H1 (cell line): ENCODE measurements around the gene MRFAP1L1. TPM values are rescaled to one million over a fixed set of nuclear protein-coding genes. Genes with fewer than 3 reads are reported as not detected.

Experiments
- CTCF ChIA-PET: fragments of 300-600 bp; sonication (Branson Sonifier 250); formaldehyde crosslinking; loops from one replicate; lab custom pipeline; 2021; ENCODE audit not compliant: partially characterized antibody; lab: Charles Lee
- POLR2A ChIA-PET: fragments of 300-600 bp; sonication (Branson Sonifier 250); formaldehyde crosslinking; loops from one replicate; lab custom pipeline; 2021; ENCODE audit warnings: inconsistent platforms; ENCODE audit not compliant: partially characterized antibody; lab: Charles Lee
- DNase-seq, 2 experiments: peaks; one replicate each; pipeline versions ENCODE4 v3.0.0 to v3.0.0-alpha.2; 2010 to 2022; ENCODE audit warnings: low spot score in 2 of 2, low read depth in 1 of 2, mixed read lengths in 1 of 2
- FAIRE-seq: peaks from 2 replicates; lab custom pipeline; 2011; peaks lifted over from hg19 to GRCh38; lab: Jason Lieb, UNC
- H2AFZ ChIP-seq: 2 replicates; pipeline ENCODE4 v1.8.1; 2012; ENCODE audit warnings: low read length, inconsistent platforms
- H2AK5ac ChIP-seq: 2 replicates; pipeline ENCODE4 v1.6.1; 2013; ENCODE audit warnings: low read depth, low read length
- H2BK120ac ChIP-seq: replicated peaks from 2 replicates; pipeline ENCODE3; 2013; ENCODE audit warnings: low read depth, low read length, inconsistent platforms
- H2BK12ac ChIP-seq: 2 replicates; pipeline ENCODE4 v1.6.1; 2013; ENCODE audit warnings: low read depth, low read length
- H2BK15ac ChIP-seq: 2 replicates; pipeline ENCODE4 v1.6.1; 2013; ENCODE audit warnings: low read length
- H2BK20ac ChIP-seq: 2 replicates; pipeline ENCODE4 v1.6.1; 2013; ENCODE audit warnings: low read length
- H2BK5ac ChIP-seq: 2 replicates; pipeline ENCODE4 v1.6.1; 2013; ENCODE audit warnings: low read depth, low read length
- H3K14ac ChIP-seq: 2 replicates; pipeline ENCODE4 v1.6.1; 2013; ENCODE audit warnings: inconsistent platforms; ENCODE audit not compliant: insufficient read length
- H3K18ac ChIP-seq: 2 replicates; pipeline ENCODE4 v1.6.1; 2013; ENCODE audit warnings: low read length; ENCODE audit errors: extremely low read depth
- H3K23ac ChIP-seq: 2 replicates; pipeline ENCODE4 v1.6.1; 2013; ENCODE audit warnings: inconsistent platforms; ENCODE audit not compliant: insufficient read length
- H3K23me2 ChIP-seq: 2 replicates; pipeline ENCODE4 v1.6.1; 2013; ENCODE audit warnings: low read depth, low read length
- H3K27ac ChIP-seq: 2 replicates; pipeline ENCODE4 v1.6.1; 2011; ENCODE audit warnings: low read depth, low read length, inconsistent platforms
- H3K27me3 ChIP-seq, 4 experiments: replicated peaks in 1 of 4; 1 replicate in 1 of 4; 2 replicates in 3 of 4; pipeline versions ENCODE4 v1.6.1 to v1.8.1; 2011 to 2013; ENCODE audit warnings: low read length in 3 of 4, mild to moderate bottlenecking in 3 of 4, inconsistent platforms in 2 of 4, mixed read lengths in 2 of 4, moderate library complexity in 1 of 4; ENCODE audit not compliant: control insufficient read depth in 3 of 4, insufficient read depth in 3 of 4; ENCODE audit errors: extremely low read depth in 1 of 4
- H3K36me3 ChIP-seq, 4 experiments: 2 replicates each; pipeline versions ENCODE4 v1.6.1 to v1.8.1; 2011 to 2013; ENCODE audit warnings: mild to moderate bottlenecking in 4 of 4, low read length in 3 of 4, moderate library complexity in 2 of 4, control low read depth in 1 of 4, inconsistent platforms in 1 of 4; ENCODE audit not compliant: insufficient read depth in 4 of 4, control insufficient read depth in 2 of 4
- H3K4ac ChIP-seq: replicated peaks from 2 replicates; pipeline ENCODE3; 2013; ENCODE audit warnings: low read length, low read depth, mixed read lengths, inconsistent platforms; ENCODE audit not compliant: insufficient read length
- H3K4me1 ChIP-seq, 4 experiments: replicated peaks in 1 of 4; 1 replicate in 1 of 4; 2 replicates in 3 of 4; pipeline versions ENCODE4 v1.6.1 to v1.8.1; 2011 to 2013; ENCODE audit warnings: low read length in 3 of 4, inconsistent platforms in 2 of 4, mixed read lengths in 1 of 4; ENCODE audit not compliant: insufficient read depth in 4 of 4, control insufficient read depth in 3 of 4
- H3K4me2 ChIP-seq, 2 experiments: 2 replicates each; pipeline versions ENCODE4 v1.6.1 to v1.8.1; 2011 to 2013; ENCODE audit warnings: low read depth in 2 of 2, low read length in 2 of 2, control low read depth in 1 of 2, inconsistent platforms in 1 of 2, mild to moderate bottlenecking in 1 of 2; ENCODE audit not compliant: insufficient read depth in 1 of 2
- H3K4me3 ChIP-seq, 4 experiments: fragments of 200-600, 300-600 bp in 1 of 4; sonication (generic), shearing (Covaris generic), sonication (Bioruptor Twin) in 1 of 4; 2 replicates each; pipeline versions ENCODE4 v1.5.1 to v1.8.1; 2011 to 2016; ENCODE audit warnings: low read length in 4 of 4, low read depth in 3 of 4, control low read depth in 2 of 4, inconsistent platforms in 2 of 4, mild to moderate bottlenecking in 2 of 4, mixed read lengths in 1 of 4, moderate library complexity in 1 of 4; ENCODE audit not compliant: insufficient read depth in 2 of 4; ENCODE audit errors: extremely low read depth in 1 of 4
- H3K56ac ChIP-seq: replicated peaks from 2 replicates; pipeline ENCODE3; 2013; ENCODE audit warnings: low read depth, mild to moderate bottlenecking, mixed read lengths, low read length, inconsistent platforms; ENCODE audit not compliant: insufficient read length
- H3K79me1 ChIP-seq: 2 replicates; pipeline ENCODE4 v1.6.1; 2013; ENCODE audit warnings: low read depth, low read length, control low read depth
- H3K79me2 ChIP-seq, 2 experiments: 2 replicates each; pipeline versions ENCODE4 v1.6.1 to v1.8.1; 2012 to 2013; ENCODE audit warnings: low read length in 2 of 2, mild to moderate bottlenecking in 2 of 2, inconsistent platforms in 1 of 2; ENCODE audit not compliant: insufficient read depth in 2 of 2, control insufficient read depth in 1 of 2
- H3K9ac ChIP-seq, 4 experiments: replicated peaks in 1 of 4; 1 replicate in 1 of 4; 2 replicates in 3 of 4; pipeline versions ENCODE4 v1.6.1 to v1.8.1; 2011 to 2013; ENCODE audit warnings: low read depth in 3 of 4, low read length in 3 of 4, control low read depth in 2 of 4, mild to moderate bottlenecking in 2 of 4, moderate library complexity in 2 of 4, inconsistent platforms in 1 of 4; ENCODE audit errors: extremely low read depth in 1 of 4
- H3K9me3 ChIP-seq, 2 experiments: 2 replicates each; pipeline versions ENCODE4 v1.6.1 to v1.8.1; 2012 to 2013; ENCODE audit warnings: mild to moderate bottlenecking in 2 of 2, moderate library complexity in 2 of 2, control low read depth in 1 of 2, inconsistent platforms in 1 of 2, low read depth in 1 of 2, low read length in 1 of 2, mixed read lengths in 1 of 2; ENCODE audit not compliant: insufficient read depth in 2 of 2
- H4K20me1 ChIP-seq, 2 experiments: replicated peaks in 1 of 2; 2 replicates each; pipeline versions ENCODE3 to v1.8.1; 2011 to 2013; ENCODE audit warnings: inconsistent platforms in 2 of 2, low read length in 2 of 2, mild to moderate bottlenecking in 1 of 2; ENCODE audit not compliant: insufficient read depth in 2 of 2, control insufficient read depth in 1 of 2
- H4K5ac ChIP-seq: 2 replicates; pipeline ENCODE4 v1.6.1; 2013; ENCODE audit warnings: low read length, low read depth, mixed read lengths, inconsistent platforms; ENCODE audit not compliant: insufficient read length
- H4K8ac ChIP-seq: 2 replicates; pipeline ENCODE4 v1.8.0; 2013; ENCODE audit warnings: mild to moderate bottlenecking, moderate library complexity, low read length, inconsistent platforms; ENCODE audit not compliant: insufficient read depth; ENCODE audit errors: extremely low read depth
- H4K91ac ChIP-seq: replicated peaks from 2 replicates; pipeline ENCODE3; 2013; ENCODE audit warnings: low read length, mixed read lengths, inconsistent platforms; ENCODE audit not compliant: insufficient read length
- BCL11A ChIP-seq, 2 experiments: IDR thresholded peaks; one replicate each; pipeline ENCODE4 v1.6.1; 2011; ENCODE audit warnings: low read depth in 2 of 2, low read length in 2 of 2, mild to moderate bottlenecking in 2 of 2
- E2F6 ChIP-seq: IDR thresholded peaks from 2 replicates; pipeline ENCODE4 v1.6.1; 2012; ENCODE audit warnings: inconsistent platforms
- JUN ChIP-seq: IDR thresholded peaks from 2 replicates; pipeline ENCODE4 v1.6.1; 2011; ENCODE audit warnings: low read depth, mild to moderate bottlenecking, improper control_type of control experiment, low read length
- JUND ChIP-seq: IDR thresholded peaks from 2 replicates; pipeline ENCODE4 v1.6.1; 2011; ENCODE audit warnings: mild to moderate bottlenecking, improper control_type of control experiment, low read length
- NRF1 ChIP-seq: IDR thresholded peaks from 2 replicates; pipeline ENCODE4 v1.6.1; 2011; ENCODE audit warnings: mild to moderate bottlenecking, low read depth, low read length, improper control_type of control experiment
- PHF8 ChIP-seq: fragments of 200-600 bp; sonication (generic); conservative IDR thresholded peaks from 2 replicates; pipeline ENCODE4 v1.7.1; 2012; ENCODE audit warnings: low read depth, mild to moderate bottlenecking, inconsistent platforms, low read length, moderate library complexity
- POLR2A ChIP-seq, 2 experiments: IDR thresholded peaks; 1 replicate in 1 of 2; 2 replicates in 1 of 2; pipeline ENCODE4 v1.6.1; 2011; ENCODE audit warnings: low read depth in 2 of 2, low read length in 2 of 2, mild to moderate bottlenecking in 2 of 2; ENCODE audit errors: control extremely low read depth in 1 of 2
- POU5F1 ChIP-seq: IDR thresholded peaks from 2 replicates; pipeline ENCODE4 v1.6.1; 2011; ENCODE audit warnings: low read depth, mild to moderate bottlenecking, low read length, moderate library complexity
- RNF2 ChIP-seq: fragments of 200-900, 300-1000 bp; sonication (generic); IDR thresholded peaks from 2 replicates; pipeline ENCODE4 v1.7.1; 2016; ENCODE audit warnings: borderline replicate concordance, low read depth, mild to moderate bottlenecking, antibody characterized with exemption, low read length; ENCODE audit not compliant: poor library complexity, severe bottlenecking; ENCODE audit errors: missing control alignments
- TAF1 ChIP-seq: IDR thresholded peaks from 2 replicates; pipeline ENCODE4 v1.6.1; 2011; ENCODE audit warnings: mild to moderate bottlenecking, low read depth, low read length
- YY1 ChIP-seq: IDR thresholded peaks from 2 replicates; pipeline ENCODE4 v1.6.1; 2011; ENCODE audit warnings: low read depth, mild to moderate bottlenecking, low read length
- ZNF274 ChIP-seq: IDR thresholded peaks from 2 replicates; pipeline ENCODE4 v1.7.0; 2012; ENCODE audit warnings: low read length, borderline replicate concordance; ENCODE audit errors: extremely low read depth
- WGBS, 2 experiments: shearing (Covaris generic) in 1 of 2; methylation state at CpG; one replicate each; pipeline versions ENCODE4 v1.1.6 to v1.1.7; 2013 to 2015; ENCODE audit warnings: low lambda C conversion rate in 2 of 2, mixed read lengths in 2 of 2, inconsistent platforms in 1 of 2, low coverage in 1 of 2, missing lambda C conversion rate in 1 of 2; ENCODE audit not compliant: insufficient replicate concordance in 2 of 2, insufficient coverage in 1 of 2, insufficient read length in 1 of 2; ENCODE audit errors: extremely low coverage in 1 of 2, missing lambda C conversion rate in 1 of 2; 5-methylcytosine and 5-hydroxymethylcytosine counted together
- polyA plus RNA-seq, 7 experiments: library from polyadenylated mRNA; depleted of rRNA in 3 of 7; stranded (reverse) in 5 of 7; unstranded in 2 of 7; fragments of >200 nt in 5 of 7; fragments of 200-250 nt in 2 of 7; gene quantifications; 1 replicate in 5 of 7; 2 replicates in 1 of 7; 4 replicates in 1 of 7; pipeline versions ENCODE4 v1.2.1 to v1.2.3, GENCODE V29; 2011 to 2013; ENCODE audit warnings: missing spikeins in 2 of 7, mixed read lengths in 2 of 7
- total RNA-seq: library from RNA; stranded (reverse); fragmentation: NEBNext Ultra II Directional; extraction: Animal tissue kit (Norgen Biotek cat#: 25700); gene quantifications from 2 replicates; pipeline ENCODE4 v1.2.1, GENCODE V29; 2021

Gene MRFAP1L1
- total and polyA plus RNA-seq, 2 of the 8 experiments (the other 6 are each of a cell fraction or from before 2014, with no cell fraction given), result 26.8 to 54.3 TPM

GRCh38 chr4:6746721-6747293, 37.1 kb upstream of the MRFAP1L1 start:
- Histone ChIP-seq H3K79me2 (no peaks in the 10 kb centered on the region), H3K23ac (no peak overlapping the region), H4K91ac (no peak overlapping the region), H3K9me3 (no peaks in the 10 kb centered on the region), H2BK120ac (no peak overlapping the region), H2AFZ (no peak overlapping the region), H3K9ac (peak overlapping the region in 1 of 4 experiments; percentile 5; a peak in 1 of 7 replicates), H3K56ac (no peak overlapping the region), H2BK12ac (no peak overlapping the region), H2BK5ac (no peak overlapping the region), H3K4me1 (no peaks in the 10 kb centered on the region), H3K36me3 (no peaks in the 10 kb centered on the region), H3K4ac (no peak overlapping the region), H2BK20ac (no peak overlapping the region), H3K27ac (no peak overlapping the region), H4K5ac (no peak overlapping the region), H4K20me1 (no peaks in the 10 kb centered on the region), H3K27me3 (no peaks in the 10 kb centered on the region), H3K79me1 (no peaks in the 10 kb centered on the region), H3K14ac (no peak overlapping the region), H3K4me2 (no peak overlapping the region), H3K23me2 (no peaks in the 10 kb centered on the region), H4K8ac (no peak overlapping the region; the same call in 1 of the 2 replicates), H3K18ac (no peak overlapping the region), H2BK15ac (no peak overlapping the region), H3K4me3 (no peak overlapping the region), H2AK5ac (no peak overlapping the region)
- no peak for FAIRE-seq
- CTCF ChIA-PET, result interaction anchor here (1.2 kb wide), 1 partner anchor 22 kb away, joined by 3 read pairs; no protein-coding TSS in a partner anchor
- POLR2A ChIA-PET, result interaction anchor here (1.4 kb wide), 1 partner anchor 33 kb away, joined by 3 read pairs; no protein-coding TSS in a partner anchor
- WGBS, 2 experiments, result 82% methylated on average over 19 of the region's 20 CpGs; no CpG with 5 or more reads in 1 of the 2 experiments
- DNase-seq, result no peak
- TF ChIP-seq JUN, result no peak
- no peak for TF ChIP-seq NRF1
- TF ChIP-seq YY1, result no peak
- no peak for TF ChIP-seq PHF8
- no peak for TF ChIP-seq BCL11A (IDR thresholded peaks at IDR 0.05; ENCODE audit: low read depth in 2 of 2, low read length in 2 of 2)
- TF ChIP-seq ZNF274, result no peak
- TF ChIP-seq RNF2, result no peak
- no peak for TF ChIP-seq JUND
- TF ChIP-seq POU5F1, result no peak
- TF ChIP-seq TAF1, result no peak
- no peak for TF ChIP-seq E2F6
- no peak for TF ChIP-seq POLR2A (IDR thresholded peaks at IDR 0.05; ENCODE audit: control extremely low read depth in 1 of 2, low read depth in 2 of 2, low read length in 2 of 2)
